ENCODE results near the gene NET1. TPM values are rescaled to one million over a fixed set of nuclear protein-coding genes. Genes with fewer than 3 reads are reported as not detected.

NET1 gene
- total RNA-seq, 1 experiment from 2014 or later: 175 TPM

GRCh38 chr10:5467207-5467535, 54.8 kb downstream of the NET1 start:
- Mint-ChIP-seq H3K4me3 (ENCODE audit: unreplicated experiment) (no peak overlapping the region), H3K27ac (ENCODE audit: unreplicated experiment) (peak overlapping the region; percentile 53), H3K27me3 (ENCODE audit: insufficient read depth, unreplicated experiment) (no peaks in the 10 kb centered on the region), H3K4me1 (ENCODE audit: low read depth, unreplicated experiment) (peaks cover 19% of the 10 kb centered on the region), H3K36me3 (ENCODE audit: insufficient read depth, unreplicated experiment) (peaks cover 26% of the 10 kb centered on the region), H3K9me3 (ENCODE audit: unreplicated experiment) (no peaks in the 10 kb centered on the region)
- BruUV-seq (replicated peaks): no TSS peak
- CTCF ChIA-PET: interaction anchor here (1.0 to 2.3 kb wide), 4 partner anchors 19 to 156 kb away, joined by 5 to 11 read pairs (median 8); no protein-coding TSS in a partner anchor
- Histone ChIP-seq H3K36me3 (ENCODE audit: control insufficient read depth, insufficient read depth, low read length) (no peaks in the 10 kb centered on the region), H3K4me1 (peaks cover 34% of the 10 kb centered on the region), H3K4me3 (ENCODE audit: low read depth, low read length) (no peak overlapping the region), H3K27me3 (replicated peaks; ENCODE audit: control insufficient read depth, insufficient read depth, low read length) (no peaks in the 10 kb centered on the region), H3K9me3 (no peaks in the 10 kb centered on the region)
- no peak for DNase-seq
- POLR2A ChIA-PET: interaction anchor here (0.9 kb wide), 2 partner anchors 152 to 218 kb away, joined by 3 read pairs; partner anchors contain the start of gene TASOR2
- intact Hi-C loops (cut with micrococcal nuclease; ENCODE audit: unreplicated experiment): loop anchor here (2.0 kb wide), 1 partner anchor 22 kb away; no protein-coding TSS in a partner anchor
- TF ChIP-seq, protein P1, sequence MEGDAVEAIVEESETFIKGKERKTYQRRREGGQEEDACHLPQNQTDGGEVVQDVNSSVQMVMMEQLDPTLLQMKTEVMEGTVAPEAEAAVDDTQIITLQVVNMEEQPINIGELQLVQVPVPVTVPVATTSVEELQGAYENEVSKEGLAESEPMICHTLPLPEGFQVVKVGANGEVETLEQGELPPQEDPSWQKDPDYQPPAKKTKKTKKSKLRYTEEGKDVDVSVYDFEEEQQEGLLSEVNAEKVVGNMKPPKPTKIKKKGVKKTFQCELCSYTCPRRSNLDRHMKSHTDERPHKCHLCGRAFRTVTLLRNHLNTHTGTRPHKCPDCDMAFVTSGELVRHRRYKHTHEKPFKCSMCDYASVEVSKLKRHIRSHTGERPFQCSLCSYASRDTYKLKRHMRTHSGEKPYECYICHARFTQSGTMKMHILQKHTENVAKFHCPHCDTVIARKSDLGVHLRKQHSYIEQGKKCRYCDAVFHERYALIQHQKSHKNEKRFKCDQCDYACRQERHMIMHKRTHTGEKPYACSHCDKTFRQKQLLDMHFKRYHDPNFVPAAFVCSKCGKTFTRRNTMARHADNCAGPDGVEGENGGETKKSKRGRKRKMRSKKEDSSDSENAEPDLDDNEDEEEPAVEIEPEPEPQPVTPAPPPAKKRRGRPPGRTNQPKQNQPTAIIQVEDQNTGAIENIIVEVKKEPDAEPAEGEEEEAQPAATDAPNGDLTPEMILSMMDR (IDR thresholded peaks at IDR 0.05; ENCODE audit: insufficient read depth in 1 of 2, low read depth in 1 of 2, low read length in 1 of 2, severe bottlenecking in 1 of 2, unreplicated experiment in 1 of 2): no peak

DNA sequence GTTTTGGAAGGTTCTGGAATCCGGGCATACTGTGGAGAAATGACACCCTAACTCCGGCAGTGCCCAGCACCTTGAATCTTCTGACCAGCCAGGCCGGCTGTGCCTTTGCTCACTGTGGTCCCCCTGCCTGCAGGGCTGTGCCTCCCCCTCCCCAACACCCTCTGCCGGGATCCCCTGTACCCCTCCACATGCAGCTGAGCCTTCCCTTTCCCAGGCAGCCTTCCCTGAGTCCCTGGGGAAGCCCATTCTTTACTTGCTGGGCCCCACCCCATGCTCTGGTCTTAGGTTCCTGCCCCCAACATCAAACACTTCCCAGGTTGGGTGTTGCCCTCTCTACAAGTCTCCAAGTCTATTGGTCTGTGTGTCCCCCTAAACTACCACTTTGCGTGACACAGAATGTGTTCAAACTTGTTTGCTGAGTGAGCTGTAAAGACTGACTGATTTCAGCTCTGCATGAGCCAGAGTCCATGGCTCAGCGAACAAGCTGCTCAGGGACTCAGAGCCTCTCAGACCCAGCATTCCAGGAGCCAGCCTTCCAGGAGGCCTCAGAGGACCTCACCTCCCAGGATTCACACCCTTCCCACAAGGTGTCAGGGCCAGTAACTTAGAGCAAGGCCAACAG, 55.4 kb downstream of the NET1 start:
- Mint-ChIP-seq H3K27me3 (ENCODE audit: insufficient read depth, unreplicated experiment) (no peaks in the 10 kb centered on the region), H3K4me3 (ENCODE audit: unreplicated experiment) (no peak overlapping the region), H3K36me3 (ENCODE audit: insufficient read depth, unreplicated experiment) (peaks cover 22% of the 10 kb centered on the region), H3K9me3 (ENCODE audit: unreplicated experiment) (no peaks in the 10 kb centered on the region), H3K27ac (ENCODE audit: unreplicated experiment) (peak overlapping the region; percentile 53), H3K4me1 (ENCODE audit: low read depth, unreplicated experiment) (peaks cover 20% of the 10 kb centered on the region)
- H3K27me3 ChIP-seq (replicated peaks; ENCODE audit: control insufficient read depth, insufficient read depth, low read length): no peaks in the 10 kb centered on the region
- intact Hi-C loops (cut with micrococcal nuclease; ENCODE audit: unreplicated experiment): loop anchor here (2.0 kb wide), 2 partner anchors 17 to 21 kb away; no protein-coding TSS in a partner anchor
- POLR2A ChIA-PET: interaction anchor here (0.9 to 1.0 kb wide), 2 partner anchors 17 to 152 kb away, joined by 3 read pairs; no protein-coding TSS in a partner anchor
- CTCF ChIA-PET: interaction anchor here (1.2 to 2.3 kb wide), 5 partner anchors 21 to 162 kb away, joined by 3 to 10 read pairs (median 5); no protein-coding TSS in a partner anchor
- DNase-seq: peak; percentile 40 to 68
- H3K9me3 ChIP-seq: no peaks in the 10 kb centered on the region
- peaks cover 30% of the 10 kb centered on the region for H3K4me1 ChIP-seq
- no peaks in the 10 kb centered on the region for H3K36me3 ChIP-seq (ENCODE audit: control insufficient read depth, insufficient read depth, low read length)
- TF ChIP-seq, protein P1 (IDR thresholded peaks at IDR 0.05; ENCODE audit: insufficient read depth in 1 of 2, low read depth in 1 of 2, low read length in 1 of 2, severe bottlenecking in 1 of 2, unreplicated experiment in 1 of 2): no peak
- H3K4me3 ChIP-seq (ENCODE audit: low read depth, low read length): no peak overlapping the region
- BruUV-seq (replicated peaks): no TSS peak

DNA sequence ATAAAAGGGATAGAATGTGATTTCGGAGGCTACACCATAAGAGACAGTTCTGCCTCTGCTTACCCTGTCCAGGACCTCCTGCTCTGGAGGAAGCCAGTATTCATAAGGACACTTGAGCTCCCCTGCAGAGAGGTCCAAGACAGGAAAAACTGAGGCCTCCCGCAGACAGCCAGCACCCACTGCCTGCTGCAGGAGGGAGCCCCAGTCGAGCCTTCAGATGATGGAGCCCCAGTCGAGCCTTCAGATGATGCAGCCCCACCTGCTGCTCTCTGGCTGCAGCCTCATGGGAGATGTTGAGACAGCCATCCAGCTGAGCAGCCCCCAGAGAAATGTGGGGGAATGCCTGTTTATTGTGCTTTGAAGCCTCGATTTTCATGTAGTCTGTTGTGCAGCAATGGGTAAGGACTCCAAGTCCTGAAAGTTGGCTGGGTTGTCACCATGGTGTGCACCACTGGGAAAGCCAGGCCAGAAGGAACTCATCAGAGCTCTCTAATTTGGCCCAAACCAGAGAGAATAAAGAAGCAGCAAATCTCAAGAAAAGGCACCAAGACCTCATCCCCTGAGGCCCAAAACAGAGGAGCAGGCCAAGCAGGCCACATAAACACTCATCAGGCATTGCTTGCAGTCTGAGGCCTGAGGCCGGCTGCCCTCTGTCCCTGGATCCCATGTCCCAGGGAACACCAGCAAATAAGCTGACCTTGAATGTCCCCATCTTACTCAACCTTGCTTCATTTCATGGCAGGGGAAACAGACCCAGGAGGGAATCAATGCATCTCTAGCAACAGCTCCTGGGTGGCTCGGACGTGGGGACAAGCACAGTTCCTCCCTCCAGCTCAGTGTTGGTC, 56.1 kb downstream of the NET1 start:
- Mint-ChIP-seq H3K9me3 (ENCODE audit: unreplicated experiment) (no peaks in the 10 kb centered on the region), H3K27ac (ENCODE audit: unreplicated experiment) (peak overlapping the region; percentile 53), H3K4me1 (ENCODE audit: low read depth, unreplicated experiment) (peaks cover 17% of the 10 kb centered on the region), H3K4me3 (ENCODE audit: unreplicated experiment) (no peak overlapping the region), H3K36me3 (ENCODE audit: insufficient read depth, unreplicated experiment) (peaks cover 14% of the 10 kb centered on the region), H3K27me3 (ENCODE audit: insufficient read depth, unreplicated experiment) (no peaks in the 10 kb centered on the region)
- intact Hi-C loops (cut with micrococcal nuclease; ENCODE audit: unreplicated experiment): loop anchor here (2.0 kb wide), 1 partner anchor 18 kb away; no protein-coding TSS in a partner anchor
- Histone ChIP-seq H3K4me3 (ENCODE audit: low read depth, low read length) (no peak overlapping the region), H3K9me3 (no peaks in the 10 kb centered on the region), H3K36me3 (ENCODE audit: control insufficient read depth, insufficient read depth, low read length) (no peaks in the 10 kb centered on the region), H3K27me3 (replicated peaks; ENCODE audit: control insufficient read depth, insufficient read depth, low read length) (no peaks in the 10 kb centered on the region), H3K4me1 (peaks cover 30% of the 10 kb centered on the region)
- ChIA-PET CTCF (interaction anchor here (1.2 to 2.3 kb wide), 5 partner anchors 20 to 162 kb away, joined by 3 to 10 read pairs (median 5); no protein-coding TSS in a partner anchor), POLR2A (interaction anchor here (1.0 kb wide), 1 partner anchor 16 kb away, joined by 3 read pairs; no protein-coding TSS in a partner anchor)
- no peak for DNase-seq
- TF ChIP-seq, protein P1 (IDR thresholded peaks at IDR 0.05; ENCODE audit: insufficient read depth in 1 of 2, low read depth in 1 of 2, low read length in 1 of 2, severe bottlenecking in 1 of 2, unreplicated experiment in 1 of 2): no peak
- BruUV-seq (replicated peaks): no TSS peak
